HT-29 (cell line): ENCODE data around the gene LGALS9. TPM values are rescaled to one million over a fixed set of nuclear protein-coding genes. Genes with fewer than 3 reads are reported as not detected.
A peak's percentile ranks its signal among the peaks of the same experiment; 100 is the strongest.

ENCODE experiments used
- DNase-seq: peaks from one replicate; pipeline ENCODE4 v3.0.0-alpha.2; 2015; ENCODE audit warnings: low spot score
- total RNA-seq: library from RNA; depleted of rRNA; stranded (reverse); fragments of >200 nt; shearing (Covaris generic); gene quantifications from 2 replicates; pipeline ENCODE4 v1.2.3, GENCODE V29; 2014; rRNA removed

The LGALS9 gene
- total RNA-seq = 58.5 and 61.4 TPM in 2 replicates

GRCh38 chr17:27630607-27631410, at the start of gene LGALS9:
LGALS9 (plus strand) TSS chr17:27631188; CDS start chr17:27631266, 78 bp downstream.
- DNase-seq = peak; percentile 77

- DNase-seq = no peak
These were observed 48.3 kb upstream of the LGALS9 start for GRCh38 chr17:27582696-27583095.

- DNase-seq = no peak
These were observed 45.8 kb upstream of the LGALS9 start for GRCh38 chr17:27585153-27585681.

- DNase-seq = no peak
These were observed 45.2 kb upstream of the LGALS9 start for GRCh38 chr17:27585792-27586191.

- DNase-seq = no peak
These were observed 44.7 kb upstream of the LGALS9 start for GRCh38 chr17:27586203-27586721.

GRCh38 chr17:27588354-27588753, 42.6 kb upstream of the LGALS9 start:
- DNase-seq = no peak

- no peak for DNase-seq
These were observed 40.1 kb upstream of the LGALS9 start for GRCh38 chr17:27590864-27591263.

- DNase-seq = no peak
These were observed 39.0 kb upstream of the LGALS9 start for GRCh38 chr17:27591986-27592385.

- no peak for DNase-seq
These were observed 37.6 kb upstream of the LGALS9 start for GRCh38 chr17:27593232-27593856.

GRCh38 chr17:27593857-27594255, 37.1 kb upstream of the LGALS9 start:
- DNase-seq = no peak

GRCh38 chr17:27595208-27595607, 35.8 kb upstream of the LGALS9 start:
- no peak for DNase-seq

- DNase-seq = no peak
These were observed 34.9 kb upstream of the LGALS9 start for GRCh38 chr17:27596096-27596495.

GRCh38 chr17:27596566-27597187, 34.3 kb upstream of the LGALS9 start:
- DNase-seq = no peak

- no peak for DNase-seq
These were observed 33.8 kb upstream of the LGALS9 start for GRCh38 chr17:27597188-27597580.

GRCh38 chr17:27597783-27598320, 33.1 kb upstream of the LGALS9 start:
- DNase-seq = no peak

- DNase-seq = no peak
These were observed 32.5 kb upstream of the LGALS9 start for GRCh38 chr17:27598337-27599050.

GRCh38 chr17:27600471-27600870, 30.5 kb upstream of the LGALS9 start:
- DNase-seq = no peak

GRCh38 chr17:27601069-27601974, 29.7 kb upstream of the LGALS9 start:
- peak; percentile 87 for DNase-seq

GRCh38 chr17:27601975-27602302, 29.0 kb upstream of the LGALS9 start:
- no peak for DNase-seq

- peak; percentile 82 for DNase-seq
These were observed 28.1 kb upstream of the LGALS9 start for GRCh38 chr17:27602721-27603420.
